ENCODE measurements around the gene IGSF22.

Gene IGSF22

GRCh38 chr11:18731949-18732821 is 6.2 kb upstream of the IGSF22 start:
- H3K27ac ChIP-seq (ENCODE audit: poor library complexity, severe bottlenecking), result no peak overlapping the region
- no peaks in the 10 kb centered on the region for H3K27me3 ChIP-seq (ENCODE audit: insufficient read depth, poor library complexity, severe bottlenecking)
- TF ChIP-seq CTCF (IDR thresholded peaks at IDR 0.05; ENCODE audit: poor library complexity, severe bottlenecking), result peak; percentile 93
- no peak for DNase-seq (ENCODE audit: low spot score)
- no peaks in the 10 kb centered on the region for H3K36me3 ChIP-seq (ENCODE audit: low read depth)
- H3K4me1 ChIP-seq (ENCODE audit: insufficient read depth, poor library complexity, severe bottlenecking), result no peaks in the 10 kb centered on the region
- peak; percentile 59 for ATAC-seq (ENCODE audit: low read depth)
- no peak overlapping the region for H3K4me3 ChIP-seq (ENCODE audit: severe bottlenecking)
- H3K9me3 ChIP-seq (ENCODE audit: severe bottlenecking), result no peaks in the 10 kb centered on the region

GRCh38 chr11:18731441-18731840 is 5.5 kb upstream of the IGSF22 start:
- Histone ChIP-seq H3K27ac (ENCODE audit: poor library complexity, severe bottlenecking) (no peak overlapping the region), H3K9me3 (ENCODE audit: severe bottlenecking) (no peaks in the 10 kb centered on the region), H3K4me3 (ENCODE audit: severe bottlenecking) (no peak overlapping the region), H3K4me1 (ENCODE audit: insufficient read depth, poor library complexity, severe bottlenecking) (no peaks in the 10 kb centered on the region), H3K36me3 (ENCODE audit: low read depth) (no peaks in the 10 kb centered on the region), H3K27me3 (ENCODE audit: insufficient read depth, poor library complexity, severe bottlenecking) (no peaks in the 10 kb centered on the region)
- ATAC-seq (ENCODE audit: low read depth), result no peak
- no peak for TF ChIP-seq CTCF (IDR thresholded peaks at IDR 0.05; ENCODE audit: poor library complexity, severe bottlenecking)
- no peak for DNase-seq (ENCODE audit: low spot score)

GRCh38 chr11:18730020-18730419 is 4.0 kb upstream of the IGSF22 start:
- no peak for ATAC-seq (ENCODE audit: low read depth)
- no peak for TF ChIP-seq CTCF (IDR thresholded peaks at IDR 0.05; ENCODE audit: poor library complexity, severe bottlenecking)
- no peaks in the 10 kb centered on the region for H3K27me3 ChIP-seq (ENCODE audit: insufficient read depth, poor library complexity, severe bottlenecking)
- no peaks in the 10 kb centered on the region for H3K36me3 ChIP-seq (ENCODE audit: low read depth)
- no peak overlapping the region for H3K27ac ChIP-seq (ENCODE audit: poor library complexity, severe bottlenecking)
- no peak overlapping the region for H3K4me3 ChIP-seq (ENCODE audit: severe bottlenecking)
- H3K4me1 ChIP-seq (ENCODE audit: insufficient read depth, poor library complexity, severe bottlenecking), result no peaks in the 10 kb centered on the region
- no peak for DNase-seq (ENCODE audit: low spot score)
- no peaks in the 10 kb centered on the region for H3K9me3 ChIP-seq (ENCODE audit: severe bottlenecking)

GRCh38 chr11:18729426-18729825 is 3.4 kb upstream of the IGSF22 start:
- no peak for DNase-seq (ENCODE audit: low spot score)
- ATAC-seq (ENCODE audit: low read depth), result no peak
- TF ChIP-seq CTCF (IDR thresholded peaks at IDR 0.05; ENCODE audit: poor library complexity, severe bottlenecking), result no peak
- no peak overlapping the region for H3K4me3 ChIP-seq (ENCODE audit: severe bottlenecking)
- H3K27me3 ChIP-seq (ENCODE audit: insufficient read depth, poor library complexity, severe bottlenecking), result no peaks in the 10 kb centered on the region
- H3K36me3 ChIP-seq (ENCODE audit: low read depth), result no peaks in the 10 kb centered on the region
- H3K4me1 ChIP-seq (ENCODE audit: insufficient read depth, poor library complexity, severe bottlenecking), result no peaks in the 10 kb centered on the region
- no peak overlapping the region for H3K27ac ChIP-seq (ENCODE audit: poor library complexity, severe bottlenecking)
- H3K9me3 ChIP-seq (ENCODE audit: severe bottlenecking), result no peaks in the 10 kb centered on the region

GRCh38 chr11:18728658-18729057 is 2.7 kb upstream of the IGSF22 start:
- Histone ChIP-seq H3K4me3 (ENCODE audit: severe bottlenecking) (no peak overlapping the region), H3K9me3 (ENCODE audit: severe bottlenecking) (no peaks in the 10 kb centered on the region), H3K27me3 (ENCODE audit: insufficient read depth, poor library complexity, severe bottlenecking) (no peaks in the 10 kb centered on the region), H3K27ac (ENCODE audit: poor library complexity, severe bottlenecking) (no peak overlapping the region), H3K36me3 (ENCODE audit: low read depth) (no peaks in the 10 kb centered on the region), H3K4me1 (ENCODE audit: insufficient read depth, poor library complexity, severe bottlenecking) (no peaks in the 10 kb centered on the region)
- no peak for DNase-seq (ENCODE audit: low spot score)
- TF ChIP-seq CTCF (IDR thresholded peaks at IDR 0.05; ENCODE audit: poor library complexity, severe bottlenecking), result no peak
- ATAC-seq (ENCODE audit: low read depth), result no peak
